Progenitor cell of endocrine pancreas (in vitro differentiated cells): ENCODE measurements around the gene APBB2. TPM values are rescaled to one million over a fixed set of nuclear protein-coding genes. Genes with fewer than 3 reads are reported as not detected.

ENCODE experiments used
- DNase-seq: peaks from one replicate; pipeline ENCODE4 v3.0.0; 2021; ENCODE audit warnings: low spot score; ENCODE audit not compliant: unreplicated experiment
- H3K27ac Mint-ChIP-seq: 2 replicates; pipeline ENCODE4 v1.8.0; 2021; ENCODE audit warnings: mild to moderate bottlenecking, moderate library complexity, mixed read lengths
- H3K27me3 Mint-ChIP-seq: 2 replicates; pipeline ENCODE4 v1.8.0; 2021; ENCODE audit warnings: mixed read lengths
- H3K36me3 Mint-ChIP-seq: 2 replicates; pipeline ENCODE4 v1.8.0; 2022; ENCODE audit warnings: mixed read lengths; ENCODE audit not compliant: insufficient read depth
- H3K4me1 Mint-ChIP-seq: 2 replicates; pipeline ENCODE4 v1.8.0; 2021; ENCODE audit warnings: low read depth, mixed read lengths
- H3K4me3 Mint-ChIP-seq: 2 replicates; pipeline ENCODE4 v1.8.0; 2021; ENCODE audit warnings: low read depth, mild to moderate bottlenecking, moderate library complexity, mixed read lengths
- H3K9me3 Mint-ChIP-seq: 2 replicates; pipeline ENCODE4 v1.8.0; 2021; ENCODE audit warnings: low read depth, mixed read lengths
- total RNA-seq: library from RNA; stranded (reverse); gene quantifications from 2 replicates; pipeline ENCODE4 v1.2.1, GENCODE V29; 2021
- TF ChIP-seq, protein P1 (sequence below): fragments of 200-600 bp; sonication (generic); IDR thresholded peaks from one replicate; pipeline ENCODE4 v1.5.0; 2021; ENCODE audit warnings: antibody characterized with exemption, mild to moderate bottlenecking; ENCODE audit not compliant: unreplicated experiment

Gene APBB2
- total RNA-seq, 1 donor from 2014 or later, result 61.7 TPM

DNA sequence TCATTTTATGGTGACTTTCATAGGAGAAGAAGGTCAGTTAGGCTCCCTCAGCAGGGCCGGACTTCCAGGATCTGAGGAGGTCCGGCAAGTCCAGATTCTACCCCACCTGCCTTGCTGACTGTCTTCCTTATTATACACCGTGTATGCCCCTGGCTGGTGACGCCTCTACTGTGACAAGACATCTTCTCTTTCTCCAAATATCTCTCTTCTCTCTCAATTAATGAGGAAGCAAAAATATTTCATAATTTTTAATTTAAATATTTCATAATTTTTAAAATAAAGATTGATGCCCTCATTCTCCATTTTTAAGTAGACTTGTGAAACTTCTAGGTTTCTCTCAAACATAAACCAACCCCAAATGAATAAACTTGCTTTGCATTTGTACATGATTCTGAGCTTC lies 262.1 kb downstream of the APBB2 start:
- Mint-ChIP-seq H3K27ac (no peak overlapping the region), H3K4me3 (no peak overlapping the region), H3K9me3 (no peaks in the 10 kb centered on the region), H3K4me1 (no peaks in the 10 kb centered on the region), H3K36me3 (no peaks in the 10 kb centered on the region), H3K27me3 (no peaks in the 10 kb centered on the region)
- DNase-seq, result no peak
- TF ChIP-seq, protein P1, sequence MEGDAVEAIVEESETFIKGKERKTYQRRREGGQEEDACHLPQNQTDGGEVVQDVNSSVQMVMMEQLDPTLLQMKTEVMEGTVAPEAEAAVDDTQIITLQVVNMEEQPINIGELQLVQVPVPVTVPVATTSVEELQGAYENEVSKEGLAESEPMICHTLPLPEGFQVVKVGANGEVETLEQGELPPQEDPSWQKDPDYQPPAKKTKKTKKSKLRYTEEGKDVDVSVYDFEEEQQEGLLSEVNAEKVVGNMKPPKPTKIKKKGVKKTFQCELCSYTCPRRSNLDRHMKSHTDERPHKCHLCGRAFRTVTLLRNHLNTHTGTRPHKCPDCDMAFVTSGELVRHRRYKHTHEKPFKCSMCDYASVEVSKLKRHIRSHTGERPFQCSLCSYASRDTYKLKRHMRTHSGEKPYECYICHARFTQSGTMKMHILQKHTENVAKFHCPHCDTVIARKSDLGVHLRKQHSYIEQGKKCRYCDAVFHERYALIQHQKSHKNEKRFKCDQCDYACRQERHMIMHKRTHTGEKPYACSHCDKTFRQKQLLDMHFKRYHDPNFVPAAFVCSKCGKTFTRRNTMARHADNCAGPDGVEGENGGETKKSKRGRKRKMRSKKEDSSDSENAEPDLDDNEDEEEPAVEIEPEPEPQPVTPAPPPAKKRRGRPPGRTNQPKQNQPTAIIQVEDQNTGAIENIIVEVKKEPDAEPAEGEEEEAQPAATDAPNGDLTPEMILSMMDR, result no peak

DNA sequence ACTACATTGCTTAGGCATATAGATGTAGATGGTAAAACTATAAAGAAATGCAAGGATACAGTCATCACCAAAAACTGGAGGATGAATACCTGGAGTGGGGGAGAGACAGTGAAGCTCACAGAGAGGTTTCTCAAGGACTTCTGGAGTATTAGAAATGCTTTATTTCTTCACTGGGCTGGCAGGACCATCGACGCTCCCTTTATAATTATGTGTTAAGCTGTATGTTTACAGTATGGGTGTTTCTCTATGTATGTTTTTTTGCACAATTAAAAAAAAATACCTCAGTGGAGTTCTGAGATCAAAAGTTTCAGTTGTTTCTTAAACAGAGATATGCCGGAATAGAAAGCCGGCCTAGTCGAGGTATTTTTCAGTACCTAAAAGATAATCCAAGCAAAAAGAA lies 263.3 kb downstream of the APBB2 start:
- no peaks in the 10 kb centered on the region for H3K9me3 Mint-ChIP-seq
- no peaks in the 10 kb centered on the region for H3K27me3 Mint-ChIP-seq
- TF ChIP-seq, protein P1, result no peak
- no peaks in the 10 kb centered on the region for H3K36me3 Mint-ChIP-seq
- H3K4me3 Mint-ChIP-seq, result no peak overlapping the region
- no peaks in the 10 kb centered on the region for H3K4me1 Mint-ChIP-seq
- DNase-seq, result no peak
- H3K27ac Mint-ChIP-seq, result no peak overlapping the region

DNA sequence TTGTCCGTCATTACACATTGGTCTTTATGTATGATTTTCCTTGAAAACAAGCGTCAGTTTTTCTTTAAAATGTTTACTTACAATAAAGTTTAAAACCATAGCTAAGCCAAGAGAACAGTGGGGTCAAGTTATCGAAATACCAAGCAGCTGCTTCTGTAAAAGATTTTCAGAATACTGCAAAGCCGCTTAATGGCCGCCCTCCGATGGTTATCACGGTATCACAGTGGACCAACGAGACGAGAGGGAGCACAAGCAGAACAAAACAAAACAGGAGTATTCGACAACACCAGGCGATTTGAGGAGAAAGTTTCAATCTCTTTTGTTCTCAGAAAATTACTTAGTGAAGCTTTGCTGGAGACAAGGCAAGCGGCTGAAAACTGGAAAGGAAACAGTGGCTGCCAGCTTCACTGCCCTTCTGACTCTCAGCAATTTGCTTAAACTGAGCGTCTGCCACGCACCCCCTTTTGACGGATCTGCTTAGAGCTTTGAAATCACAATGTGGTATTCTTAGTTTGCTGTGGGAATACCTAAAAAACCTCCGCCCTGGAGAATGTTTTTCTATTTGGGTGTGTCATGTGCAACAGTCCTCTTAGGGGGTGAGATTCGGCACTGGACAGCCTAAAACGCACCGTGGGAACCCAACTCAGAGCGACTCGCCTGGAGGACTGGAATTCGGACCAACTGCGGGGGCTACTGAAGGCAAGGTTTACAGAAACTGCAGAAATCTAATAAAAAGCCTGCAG lies 264.8 kb downstream of the APBB2 start:
- Mint-ChIP-seq H3K9me3 (no peaks in the 10 kb centered on the region), H3K27ac (no peak overlapping the region), H3K4me3 (no peak overlapping the region), H3K36me3 (no peaks in the 10 kb centered on the region), H3K4me1 (no peaks in the 10 kb centered on the region), H3K27me3 (no peaks in the 10 kb centered on the region)
- DNase-seq, result no peak
- TF ChIP-seq, protein P1, result no peak

DNA sequence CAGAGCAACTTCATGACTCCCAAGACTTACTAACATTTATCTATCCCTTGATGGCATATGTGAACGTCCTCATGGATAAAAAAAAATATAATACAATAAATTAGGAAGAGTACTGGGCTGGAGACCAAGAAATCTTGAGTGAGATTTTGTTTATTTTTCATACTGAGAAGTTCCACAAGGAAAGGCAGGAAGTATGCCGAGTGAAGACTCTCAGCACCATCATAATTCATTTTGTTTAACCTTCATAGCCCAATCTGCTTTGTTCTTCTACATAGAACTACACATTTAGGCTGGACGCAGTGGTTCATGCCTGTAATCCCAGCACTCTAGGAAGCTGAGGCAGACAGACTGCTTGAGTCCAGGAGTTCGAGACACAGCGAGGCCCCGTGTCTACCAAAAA lies 266.3 kb downstream of the APBB2 start:
- DNase-seq, result no peak
- Mint-ChIP-seq H3K4me1 (no peaks in the 10 kb centered on the region), H3K27ac (no peak overlapping the region), H3K36me3 (peaks cover 4% of the 10 kb centered on the region), H3K27me3 (no peaks in the 10 kb centered on the region), H3K4me3 (no peak overlapping the region), H3K9me3 (no peaks in the 10 kb centered on the region)
- TF ChIP-seq, protein P1, result no peak

DNA sequence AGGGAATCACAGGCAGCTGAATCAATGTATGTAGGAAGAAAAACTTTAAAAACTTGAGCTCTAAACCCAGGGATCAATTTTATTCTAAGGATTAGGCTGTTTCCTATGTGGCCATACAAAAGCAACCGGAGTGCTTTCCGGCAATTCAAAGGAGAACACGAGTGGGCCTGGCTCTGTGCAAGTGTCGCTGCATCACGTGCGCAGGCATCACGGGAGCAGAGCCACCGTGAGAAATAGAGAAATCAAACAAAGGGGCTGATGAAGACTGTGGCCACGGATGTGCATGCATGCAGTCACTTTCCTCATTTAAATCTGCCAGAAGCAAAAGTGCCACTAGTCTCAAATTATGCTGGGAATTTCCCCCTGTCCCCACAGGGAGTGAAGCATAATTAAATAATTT lies 267.7 kb downstream of the APBB2 start:
- no peaks in the 10 kb centered on the region for H3K9me3 Mint-ChIP-seq
- H3K36me3 Mint-ChIP-seq, result peaks cover 4% of the 10 kb centered on the region
- no peaks in the 10 kb centered on the region for H3K27me3 Mint-ChIP-seq
- TF ChIP-seq, protein P1, result no peak
- no peak overlapping the region for H3K4me3 Mint-ChIP-seq
- H3K4me1 Mint-ChIP-seq, result peaks cover 2% of the 10 kb centered on the region
- H3K27ac Mint-ChIP-seq, result no peak overlapping the region
- no peak for DNase-seq
